HS-27A (cell line): ENCODE results near the gene FAM83B.

Experiments used
- DNase-seq: peaks from one replicate; pipeline ENCODE4 v3.0.0-alpha.2; 2012; ENCODE audit warnings: low read depth, missing footprints

Gene FAM83B

GRCh38 chr6:54981276-54981609 lies 134.7 kb downstream of the FAM83B start:
- no peak for DNase-seq

GRCh38 chr6:54981647-54982046 lies 135.1 kb downstream of the FAM83B start:
- peak; percentile 9 for DNase-seq

GRCh38 chr6:54987633-54988290 lies 141.2 kb downstream of the FAM83B start:
- DNase-seq, result no peak

GRCh38 chr6:54988576-54988975 lies 142.0 kb downstream of the FAM83B start:
- DNase-seq, result no peak

- DNase-seq, result no peak
These were observed 143.4 kb downstream of the FAM83B start for GRCh38 chr6:54990001-54990400.
